Measurements from ENCODE around the gene MAN1C1.
A peak's percentile ranks its signal among the peaks of the same experiment; 100 is the strongest.

Gene MAN1C1

DNA sequence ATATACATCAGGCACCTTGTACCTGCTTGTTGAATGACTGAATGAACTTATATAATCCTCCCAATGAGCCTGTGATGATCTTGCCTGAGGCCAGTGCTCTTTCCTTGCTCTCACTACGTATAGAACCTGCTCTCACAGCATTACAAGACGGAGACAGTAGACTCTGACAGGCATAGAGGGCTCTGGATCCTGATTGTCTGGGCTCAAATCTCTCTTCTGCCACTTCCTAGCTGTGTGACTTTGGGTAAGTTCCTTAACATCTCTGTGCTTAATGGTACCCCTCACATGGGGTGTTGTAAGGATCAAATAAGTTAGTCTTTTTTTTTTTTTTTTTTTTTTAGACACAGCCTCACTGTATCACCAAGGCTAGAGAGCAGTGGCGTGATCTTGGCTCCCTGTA is 4.2 kb upstream of the MAN1C1 start:
- no peak for FAIRE-seq
- DNase-seq (ENCODE audit: insufficient read length, low spot score) = no peak
- no peak for TF ChIP-seq PAX5 (IDR thresholded peaks at IDR 0.05; ENCODE audit: insufficient read depth, low read length, severe bottlenecking)
- no peak for TF ChIP-seq POLR2A (IDR thresholded peaks at IDR 0.05; ENCODE audit: low read depth, low read length)
- TF ChIP-seq TAF1 (IDR thresholded peaks at IDR 0.05; ENCODE audit: low read depth, low read length) = no peak
- TF ChIP-seq POU2F2 (IDR thresholded peaks at IDR 0.05; ENCODE audit: low read depth, low read length) = no peak
- TF ChIP-seq SPI1 (IDR thresholded peaks at IDR 0.05; ENCODE audit: low read depth, low read length) = no peak
- no peak for TF ChIP-seq POLR2AphosphoS5 (IDR thresholded peaks at IDR 0.05; ENCODE audit: low read depth, low read length)

DNA sequence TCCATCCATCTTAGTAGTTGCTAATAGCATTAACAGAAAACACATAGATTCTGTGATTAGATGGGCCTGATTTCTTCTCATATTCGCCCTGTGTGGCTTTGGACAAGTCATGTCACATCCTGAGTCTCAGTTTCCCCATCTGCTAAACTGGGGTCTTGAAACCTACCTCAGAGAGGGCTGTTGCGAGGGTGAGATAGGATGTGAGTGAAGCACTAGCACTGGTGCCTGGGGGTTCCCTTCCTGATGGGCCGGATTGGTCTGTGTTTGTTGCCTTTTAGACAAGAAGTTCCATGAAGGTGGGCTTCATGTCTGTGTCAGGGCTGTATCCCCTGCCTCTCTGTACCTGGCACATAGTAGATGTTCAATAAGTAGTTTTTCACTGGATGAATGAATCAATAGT is 3.5 kb upstream of the MAN1C1 start:
- DNase-seq (ENCODE audit: insufficient read length, low spot score) = no peak
- no peak for TF ChIP-seq TAF1 (IDR thresholded peaks at IDR 0.05; ENCODE audit: low read depth, low read length)
- no peak for TF ChIP-seq POU2F2 (IDR thresholded peaks at IDR 0.05; ENCODE audit: low read depth, low read length)
- TF ChIP-seq POLR2AphosphoS5 (IDR thresholded peaks at IDR 0.05; ENCODE audit: low read depth, low read length) = no peak
- no peak for TF ChIP-seq PAX5 (IDR thresholded peaks at IDR 0.05; ENCODE audit: insufficient read depth, low read length, severe bottlenecking)
- no peak for TF ChIP-seq SPI1 (IDR thresholded peaks at IDR 0.05; ENCODE audit: low read depth, low read length)
- TF ChIP-seq POLR2A (IDR thresholded peaks at IDR 0.05; ENCODE audit: low read depth, low read length) = no peak
- FAIRE-seq = no peak

DNA sequence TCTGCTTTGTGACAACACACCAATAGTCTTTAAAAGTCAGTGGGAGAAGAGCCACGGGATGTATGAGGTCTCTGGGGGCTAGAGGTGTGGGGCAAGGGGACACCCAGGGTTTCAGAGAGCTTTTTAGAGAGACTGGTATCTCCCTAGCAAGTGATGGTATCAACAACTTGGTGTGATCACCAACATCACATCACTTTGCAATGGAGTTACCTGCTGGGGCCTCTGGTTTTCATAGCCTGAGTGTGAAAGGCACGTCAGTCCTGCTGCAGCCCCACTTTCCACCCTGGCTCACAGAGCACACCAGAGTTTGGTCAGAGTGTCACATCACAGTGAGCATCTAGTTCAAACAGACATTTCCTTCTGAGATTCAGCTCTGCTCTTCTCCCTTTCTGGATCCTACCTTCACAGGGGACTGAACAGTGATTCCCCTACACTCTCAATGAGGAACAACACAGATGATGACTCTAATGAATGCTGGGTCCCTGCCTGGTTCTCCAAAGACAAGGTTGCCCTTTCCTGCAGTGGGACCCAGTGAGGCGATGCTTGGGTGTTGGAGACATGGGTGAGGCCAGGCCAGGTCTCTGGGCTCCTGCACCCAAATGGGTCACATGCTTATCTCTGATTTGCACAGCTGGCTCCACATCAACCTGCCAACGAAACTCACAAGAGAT is 2.0 kb upstream of the MAN1C1 start:
- FAIRE-seq (peak; percentile 28), DNase-seq (ENCODE audit: insufficient read length, low spot score) (no peak)

DNA sequence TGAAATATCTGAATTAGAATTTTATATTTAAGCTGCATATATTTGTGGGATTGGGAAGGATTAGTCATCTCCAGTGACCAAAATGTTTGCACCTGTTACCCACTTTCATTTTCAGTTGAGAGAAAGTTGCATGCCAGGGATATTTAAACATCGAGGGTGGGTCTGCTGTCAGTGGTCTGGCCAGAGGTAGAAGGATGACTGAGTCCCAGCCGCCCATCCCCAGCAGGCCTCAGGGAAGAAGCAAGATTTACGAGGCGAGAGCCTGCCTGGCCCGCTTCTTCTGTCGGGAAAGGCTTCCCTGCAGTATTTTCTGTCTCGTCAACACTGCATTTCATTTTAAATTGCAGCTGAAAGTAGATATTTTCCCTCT is 1.4 kb upstream of the MAN1C1 start:
- no peak for TF ChIP-seq POLR2AphosphoS5 (IDR thresholded peaks at IDR 0.05; ENCODE audit: low read depth, low read length)
- no peak for TF ChIP-seq PAX5 (IDR thresholded peaks at IDR 0.05; ENCODE audit: insufficient read depth, low read length, severe bottlenecking)
- TF ChIP-seq POU2F2 (IDR thresholded peaks at IDR 0.05; ENCODE audit: low read depth, low read length) = no peak
- no peak for TF ChIP-seq SPI1 (IDR thresholded peaks at IDR 0.05; ENCODE audit: low read depth, low read length)
- no peak for TF ChIP-seq TAF1 (IDR thresholded peaks at IDR 0.05; ENCODE audit: low read depth, low read length)
- TF ChIP-seq POLR2A (IDR thresholded peaks at IDR 0.05; ENCODE audit: low read depth, low read length) = no peak
- FAIRE-seq (no peak), DNase-seq (ENCODE audit: insufficient read length, low spot score) (no peak)

More for the DNA sequence above, 2.0 kb upstream of the MAN1C1 start:
- no peak for TF ChIP-seq TAF1 (IDR thresholded peaks at IDR 0.05; ENCODE audit: low read depth, low read length)
- TF ChIP-seq POLR2A (IDR thresholded peaks at IDR 0.05; ENCODE audit: low read depth, low read length) = no peak
- TF ChIP-seq SPI1 (IDR thresholded peaks at IDR 0.05; ENCODE audit: low read depth, low read length) = no peak
- TF ChIP-seq POU2F2 (IDR thresholded peaks at IDR 0.05; ENCODE audit: low read depth, low read length) = no peak
- no peak for TF ChIP-seq PAX5 (IDR thresholded peaks at IDR 0.05; ENCODE audit: insufficient read depth, low read length, severe bottlenecking)
- TF ChIP-seq POLR2AphosphoS5 (IDR thresholded peaks at IDR 0.05; ENCODE audit: low read depth, low read length) = no peak

DNA sequence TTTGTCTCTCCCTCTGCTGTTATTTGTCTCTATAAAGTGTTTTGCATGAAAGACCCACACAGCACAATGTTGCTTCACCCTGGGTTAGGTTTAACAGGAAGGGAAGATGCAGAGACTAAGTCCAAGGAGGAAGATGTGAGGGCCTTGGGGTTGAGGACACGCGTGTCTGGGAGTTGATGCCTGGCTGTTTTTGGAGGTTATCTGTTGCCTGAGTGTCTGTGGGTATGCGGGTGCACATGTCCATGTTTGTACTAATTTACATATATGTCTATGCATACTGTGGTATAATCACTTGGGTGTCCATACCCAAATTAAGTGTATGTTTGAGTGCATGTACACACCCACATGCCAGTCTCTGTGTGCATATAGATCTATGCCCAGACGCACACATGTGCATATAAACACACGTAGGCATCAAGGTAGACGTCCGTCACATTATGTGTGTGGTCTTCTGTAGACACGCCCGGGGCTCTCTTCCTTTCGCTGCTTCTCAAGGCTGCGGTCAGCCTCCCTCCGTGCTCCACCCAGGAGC is 962 bp upstream of the MAN1C1 start:
- no peak for TF ChIP-seq PAX5 (IDR thresholded peaks at IDR 0.05; ENCODE audit: insufficient read depth, low read length, severe bottlenecking)
- no peak for TF ChIP-seq POU2F2 (IDR thresholded peaks at IDR 0.05; ENCODE audit: low read depth, low read length)
- TF ChIP-seq POLR2AphosphoS5 (IDR thresholded peaks at IDR 0.05; ENCODE audit: low read depth, low read length) = no peak
- TF ChIP-seq TAF1 (IDR thresholded peaks at IDR 0.05; ENCODE audit: low read depth, low read length) = no peak
- TF ChIP-seq POLR2A (IDR thresholded peaks at IDR 0.05; ENCODE audit: low read depth, low read length) = no peak
- TF ChIP-seq SPI1 (IDR thresholded peaks at IDR 0.05; ENCODE audit: low read depth, low read length) = no peak
- peak; percentile 72 for FAIRE-seq
- no peak for DNase-seq (ENCODE audit: insufficient read length, low spot score)

DNA sequence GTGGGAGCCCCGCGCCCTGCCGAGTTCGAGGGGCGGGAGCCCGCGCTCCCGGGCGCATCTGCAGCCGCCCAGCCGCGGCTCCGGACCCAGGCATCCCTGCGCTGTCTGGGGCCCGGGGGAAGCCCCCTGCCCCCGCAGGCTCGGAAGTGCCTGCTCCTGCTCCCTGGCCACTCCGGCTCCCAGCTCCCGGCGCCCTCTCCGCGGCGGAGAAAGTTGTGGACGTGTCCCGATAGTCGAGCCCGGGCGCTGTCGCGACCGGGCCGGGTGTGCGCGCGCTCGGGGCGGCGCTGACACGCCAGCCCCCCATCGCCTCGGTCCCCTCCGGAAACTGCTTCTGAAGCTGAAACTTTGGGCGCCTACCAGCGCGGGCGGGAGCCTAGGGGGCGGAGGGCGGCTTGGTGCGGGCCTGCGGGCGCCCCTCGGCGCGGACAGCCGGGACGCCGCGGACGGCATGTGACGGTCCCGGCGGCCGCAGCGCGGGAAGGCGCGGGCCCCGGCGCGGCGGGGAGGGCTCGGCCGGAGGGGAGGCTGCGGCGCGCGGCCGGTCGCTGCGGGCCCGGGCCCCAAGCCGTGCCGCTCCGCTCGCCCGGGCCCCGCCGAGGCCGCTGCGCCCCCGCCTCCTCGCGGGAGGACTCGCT is 515 bp downstream of the MAN1C1 start:
- TF ChIP-seq TAF1 (IDR thresholded peaks at IDR 0.05; ENCODE audit: low read depth, low read length) (no peak), SPI1 (IDR thresholded peaks at IDR 0.05; ENCODE audit: low read depth, low read length) (no peak), POU2F2 (IDR thresholded peaks at IDR 0.05; ENCODE audit: low read depth, low read length) (no peak), POLR2A (IDR thresholded peaks at IDR 0.05; ENCODE audit: low read depth, low read length) (no peak), PAX5 (IDR thresholded peaks at IDR 0.05; ENCODE audit: insufficient read depth, low read length, severe bottlenecking) (no peak), POLR2AphosphoS5 (IDR thresholded peaks at IDR 0.05; ENCODE audit: low read depth, low read length) (no peak)
- DNase-seq (ENCODE audit: insufficient read length, low spot score) (no peak), FAIRE-seq (peak; percentile 33)

DNA sequence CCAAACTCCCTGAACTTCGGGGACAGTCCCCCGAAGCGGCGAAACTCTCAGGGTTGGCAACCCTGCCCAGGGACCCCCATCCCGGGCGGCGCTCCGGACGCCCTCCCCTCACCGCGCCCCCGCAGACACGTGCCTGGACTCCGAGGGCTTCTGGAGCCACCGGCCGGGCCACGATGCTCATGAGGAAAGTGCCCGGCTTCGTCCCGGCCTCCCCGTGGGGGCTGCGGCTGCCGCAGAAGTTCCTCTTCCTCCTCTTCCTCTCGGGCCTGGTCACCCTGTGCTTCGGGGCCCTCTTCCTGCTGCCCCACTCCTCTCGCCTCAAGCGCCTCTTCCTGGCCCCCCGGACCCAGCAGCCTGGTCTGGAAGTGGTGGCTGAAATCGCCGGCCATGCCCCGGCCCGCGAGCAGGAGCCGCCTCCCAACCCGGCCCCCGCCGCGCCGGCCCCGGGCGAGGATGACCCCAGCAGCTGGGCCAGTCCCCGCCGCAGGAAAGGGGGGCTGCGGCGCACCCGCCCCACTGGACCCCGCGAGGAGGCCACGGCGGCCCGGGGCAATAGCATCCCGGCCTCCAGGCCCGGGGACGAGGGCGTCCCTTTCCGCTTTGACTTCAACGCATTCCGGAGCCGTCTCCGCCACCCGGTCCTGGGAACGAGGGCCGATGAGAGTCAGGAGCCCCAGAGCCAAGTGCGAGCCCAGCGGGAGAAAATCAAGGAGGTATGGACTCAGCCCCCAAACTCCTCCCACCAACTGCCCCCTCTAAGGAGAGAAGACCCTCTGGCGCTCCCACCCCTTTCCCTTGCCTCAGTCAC is 1.2 kb downstream of the MAN1C1 start:
- FAIRE-seq = peak; percentile 51
- DNase-seq (ENCODE audit: insufficient read length, low spot score) = no peak
- no peak for TF ChIP-seq TAF1 (IDR thresholded peaks at IDR 0.05; ENCODE audit: low read depth, low read length)
- TF ChIP-seq PAX5 (IDR thresholded peaks at IDR 0.05; ENCODE audit: insufficient read depth, low read length, severe bottlenecking) = no peak
- no peak for TF ChIP-seq POU2F2 (IDR thresholded peaks at IDR 0.05; ENCODE audit: low read depth, low read length)
- TF ChIP-seq POLR2A (IDR thresholded peaks at IDR 0.05; ENCODE audit: low read depth, low read length) = no peak
- TF ChIP-seq SPI1 (IDR thresholded peaks at IDR 0.05; ENCODE audit: low read depth, low read length) = no peak
- TF ChIP-seq POLR2AphosphoS5 (IDR thresholded peaks at IDR 0.05; ENCODE audit: low read depth, low read length) = no peak

DNA sequence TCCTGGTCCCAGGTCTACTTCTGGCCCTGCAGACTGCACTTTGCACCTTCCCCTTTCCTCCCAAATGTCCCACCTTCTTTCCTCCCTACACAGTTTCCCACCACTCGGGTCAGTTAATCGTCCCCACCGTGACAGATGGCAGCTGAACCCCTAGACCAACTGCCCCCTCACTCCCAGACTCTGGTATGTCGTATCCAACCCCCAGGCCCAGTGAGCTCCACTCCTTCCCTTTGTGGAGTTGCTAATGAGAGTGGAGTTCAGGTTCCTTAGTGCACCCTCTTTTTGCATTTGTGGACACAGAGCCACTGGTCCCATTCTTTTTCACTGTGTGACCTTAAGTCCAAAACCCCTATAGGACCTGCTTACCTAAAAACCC is 1.8 kb downstream of the MAN1C1 start:
- FAIRE-seq = peak; percentile 56
- TF ChIP-seq POLR2A (IDR thresholded peaks at IDR 0.05; ENCODE audit: low read depth, low read length) (no peak), TAF1 (IDR thresholded peaks at IDR 0.05; ENCODE audit: low read depth, low read length) (no peak), PAX5 (IDR thresholded peaks at IDR 0.05; ENCODE audit: insufficient read depth, low read length, severe bottlenecking) (no peak), POU2F2 (IDR thresholded peaks at IDR 0.05; ENCODE audit: low read depth, low read length) (no peak), POLR2AphosphoS5 (IDR thresholded peaks at IDR 0.05; ENCODE audit: low read depth, low read length) (no peak), SPI1 (IDR thresholded peaks at IDR 0.05; ENCODE audit: low read depth, low read length) (no peak)
- no peak for DNase-seq (ENCODE audit: insufficient read length, low spot score)

Data from GM12891 (cell line).